ENCODE data around the gene FBXO36. TPM values are rescaled to one million over a fixed set of nuclear protein-coding genes. Genes with fewer than 3 reads are reported as not detected.
"Not testable (repeated sequence)": the region's sequence is repeated elsewhere in the genome, so short reads cannot be mapped to it uniquely, and the experiment has no call there.

Gene FBXO36
- total RNA-seq, 4 donors from 2014 or later = 2.7 to 7.3 (median 4.2) TPM

GRCh38 chr2:229945975-229946374 lies 23.7 kb downstream of the FBXO36 start:
- peaks cover 0 to 4% (median 0%) of the 10 kb centered on the region in 4 donors for H3K9me3 ChIP-seq
- TF ChIP-seq EP300 (IDR thresholded peaks at IDR 0.05) (no peak), CTCF (IDR thresholded peaks at IDR 0.05) (no peak), POLR2A (IDR thresholded peaks at IDR 0.05) (no peak)
- no peaks in the 10 kb centered on the region for H3K4me1 ChIP-seq
- H3K27me3 ChIP-seq = no peaks in the 10 kb centered on the region
- DNase-seq (ENCODE audit: low spot score in 2 of 2) = no peak
- no peak overlapping the region for H3K4me3 ChIP-seq
- peaks cover 0 to 6% (median 0%) of the 10 kb centered on the region in 3 donors for H3K36me3 ChIP-seq
- 94 to 97% methylated on average over 8 of the region's 8 CpGs for WGBS, 2 donors
- no peak overlapping the region for H3K27ac ChIP-seq

- Histone ChIP-seq H3K4me1 (no peaks in the 10 kb centered on the region), H3K27ac (no peak overlapping the region), H3K4me3 (no peak overlapping the region), H3K36me3 (peaks cover 0 to 6% (median 0%) of the 10 kb centered on the region in 3 donors), H3K27me3 (no peaks in the 10 kb centered on the region), H3K9me3 (peaks cover 0 to 4% (median 0%) of the 10 kb centered on the region in 4 donors)
- WGBS, 2 donors = 74 to 77% methylated on average over 1 of the region's 1 CpG
- no peak for TF ChIP-seq POLR2A (IDR thresholded peaks at IDR 0.05)
- no peak for TF ChIP-seq EP300 (IDR thresholded peaks at IDR 0.05)
- TF ChIP-seq CTCF (IDR thresholded peaks at IDR 0.05) = no peak
- no peak for DNase-seq (ENCODE audit: low spot score in 2 of 2)
These were observed 25.2 kb downstream of the FBXO36 start for GRCh38 chr2:229947544-229947943.

- TF ChIP-seq POLR2A (IDR thresholded peaks at IDR 0.05) (no peak), EP300 (IDR thresholded peaks at IDR 0.05) (no peak), CTCF (IDR thresholded peaks at IDR 0.05) (no peak)
- 87% methylated on average over 6 of the region's 6 CpGs for WGBS, 2 donors
- no peak overlapping the region for H3K4me3 ChIP-seq
- no peak for DNase-seq (ENCODE audit: low spot score in 2 of 2)
- H3K4me1 ChIP-seq = no peaks in the 10 kb centered on the region
- H3K9me3 ChIP-seq = peaks cover 0 to 4% (median 0%) of the 10 kb centered on the region in 4 donors
- H3K27ac ChIP-seq = no peak overlapping the region
- no peaks in the 10 kb centered on the region for H3K27me3 ChIP-seq
- H3K36me3 ChIP-seq = no peaks in the 10 kb centered on the region
These were observed 30.0 kb downstream of the FBXO36 start for GRCh38 chr2:229952256-229952835.

- no peak overlapping the region for H3K4me3 ChIP-seq
- no peaks in the 10 kb centered on the region for H3K27me3 ChIP-seq
- no peak for DNase-seq (ENCODE audit: low spot score in 2 of 2)
- no peaks in the 10 kb centered on the region for H3K4me1 ChIP-seq
- TF ChIP-seq CTCF (IDR thresholded peaks at IDR 0.05) (no peak), POLR2A (IDR thresholded peaks at IDR 0.05) (no peak), EP300 (IDR thresholded peaks at IDR 0.05) (no peak)
- H3K27ac ChIP-seq = no peak overlapping the region
- 48 to 58% methylated on average over 1 of the region's 1 CpG for WGBS, 2 donors
- H3K9me3 ChIP-seq = no peaks in the 10 kb centered on the region
- no peaks in the 10 kb centered on the region for H3K36me3 ChIP-seq
These were observed 33.4 kb downstream of the FBXO36 start for GRCh38 chr2:229955663-229956062.

- DNase-seq (ENCODE audit: low spot score in 2 of 2) = no peak
- Histone ChIP-seq H3K36me3 (no peaks in the 10 kb centered on the region), H3K4me3 (no peak overlapping the region), H3K9me3 (no peaks in the 10 kb centered on the region), H3K27me3 (no peaks in the 10 kb centered on the region), H3K27ac (no peak overlapping the region), H3K4me1 (no peaks in the 10 kb centered on the region)
- no peak for TF ChIP-seq POLR2A (IDR thresholded peaks at IDR 0.05)
- no peak for TF ChIP-seq CTCF (IDR thresholded peaks at IDR 0.05)
- no peak for TF ChIP-seq EP300 (IDR thresholded peaks at IDR 0.05)
- 44 to 54% methylated on average over 3 of the region's 3 CpGs for WGBS, 2 donors
These were observed 34.2 kb downstream of the FBXO36 start for GRCh38 chr2:229956491-229956890.

- not testable (repeated sequence) for H3K9me3 ChIP-seq; H3K27ac ChIP-seq; H3K27me3 ChIP-seq; H3K4me1 ChIP-seq; H3K36me3 ChIP-seq; H3K4me3 ChIP-seq; DNase-seq (ENCODE audit: low spot score in 2 of 2)
- 88 to 91% methylated on average over 9 of the region's 9 CpGs for WGBS, 2 donors
These were observed 41.3 kb downstream of the FBXO36 start for GRCh38 chr2:229963596-229963995.
